Thyroid gland (tissue), 4 donors: ENCODE results near the gene KCNG2. TPM values are rescaled to one million over a fixed set of nuclear protein-coding genes. Genes with fewer than 3 reads are reported as not detected.

Source experiments
- DNase-seq, 2 donors: peaks; one replicate each; pipeline ENCODE4 v3.0.0-alpha.2; 2019
- H3K27ac ChIP-seq, 3 donors: fragments of 200-600 bp; sonication (generic); 1 replicate in 2 of 3; 2 replicates in 1 of 3; pipeline ENCODE4 v1.5.1; 2016 to 2019; ENCODE audit warnings: mild to moderate bottlenecking in 1 of 3, moderate library complexity in 1 of 3
- H3K27me3 ChIP-seq: fragments of 200-600 bp; sonication (generic); one replicate; pipeline ENCODE4 v1.5.1; 2019
- H3K36me3 ChIP-seq, 2 donors: fragments of 200-600 bp; sonication (generic); one replicate each; pipeline ENCODE4 v1.5.1; 2016 to 2019
- H3K4me1 ChIP-seq, 2 donors: fragments of 200-600 bp; sonication (generic); one replicate each; pipeline ENCODE4 v1.5.1; 2017 to 2019
- H3K4me3 ChIP-seq, 3 donors: fragments of 200-600 bp; sonication (generic); replicated peaks in 1 of 3; 1 replicate in 2 of 3; 2 replicates in 1 of 3; pipeline ENCODE4 v1.5.1; 2016; ENCODE audit warnings: mild to moderate bottlenecking in 1 of 3
- H3K9me3 ChIP-seq: fragments of 200-600 bp; sonication (generic); one replicate; pipeline ENCODE4 v1.5.1; 2017
- CTCF ChIP-seq, 6 experiments: fragments of 200-600 bp in 3 of 6; fragments of 450-650 bp in 3 of 6; sonication (generic) in 3 of 6; IDR thresholded peaks; one replicate each; pipeline ENCODE4 v1.5.1; 2016 to 2019; ENCODE audit warnings: antibody characterized with exemption in 6 of 6, mild to moderate bottlenecking in 2 of 6, inconsistent platforms in 1 of 6, moderate library complexity in 1 of 6
- POLR2A ChIP-seq, 2 donors: fragments of 450-650 bp; IDR thresholded peaks; one replicate each; pipeline ENCODE4 v1.6.1; 2017; ENCODE audit warnings: antibody characterized with exemption in 2 of 2, mild to moderate bottlenecking in 2 of 2, moderate library complexity in 1 of 2
- WGBS, 2 donors: methylation state at CpG; one replicate each; pipeline ENCODE4 v1.1.5; 2017; 5-methylcytosine and 5-hydroxymethylcytosine counted together
- intact Hi-C: fragments of 100-400 bp; cut with DNase I; formaldehyde crosslinking; loops from one replicate; pipeline ENCODE4 v1.15.1; 2023
- total RNA-seq, 4 donors: library from RNA; depleted of rRNA; stranded (reverse); fragments of >200 nt; gene quantifications; one replicate each; pipeline ENCODE4 v1.2.3, GENCODE V29; 2016

The KCNG2 gene
- total RNA-seq, 4 donors from 2014 or later = 0.22 TPM; not detected in 3

- no peaks in the 10 kb centered on the region for H3K9me3 ChIP-seq
- WGBS, 2 donors = 88 to 93% methylated on average over 26 to 31 of the region's 32 CpGs
- intact Hi-C loops = no loop called here
- no peaks in the 10 kb centered on the region for H3K27me3 ChIP-seq
- H3K4me1 ChIP-seq = no peaks in the 10 kb centered on the region
- DNase-seq = no peak
- TF ChIP-seq CTCF (IDR thresholded peaks at IDR 0.05) = no peak
- no peak for TF ChIP-seq POLR2A (IDR thresholded peaks at IDR 0.05)
- H3K27ac ChIP-seq = no peak overlapping the region
- H3K36me3 ChIP-seq = no peaks in the 10 kb centered on the region
- no peak overlapping the region for H3K4me3 ChIP-seq
Measured at GRCh38 chr18:79869591-79870300, 72.0 kb downstream of the KCNG2 start.

- Histone ChIP-seq H3K4me1 (no peaks in the 10 kb centered on the region), H3K4me3 (no peak overlapping the region), H3K27me3 (no peaks in the 10 kb centered on the region), H3K27ac (no peak overlapping the region), H3K36me3 (no peaks in the 10 kb centered on the region), H3K9me3 (no peaks in the 10 kb centered on the region)
- no peak for DNase-seq
- intact Hi-C loops = no loop called here
- TF ChIP-seq POLR2A (IDR thresholded peaks at IDR 0.05) (no peak), CTCF (IDR thresholded peaks at IDR 0.05) (no peak)
- 52 to 85% methylated on average over 10 to 16 of the region's 19 CpGs for WGBS, 2 donors
Measured at GRCh38 chr18:79870301-79871025, 72.7 kb downstream of the KCNG2 start.

- Histone ChIP-seq H3K27me3 (no peaks in the 10 kb centered on the region), H3K27ac (no peak overlapping the region), H3K4me1 (no peaks in the 10 kb centered on the region), H3K4me3 (no peak overlapping the region), H3K36me3 (no peaks in the 10 kb centered on the region), H3K9me3 (no peaks in the 10 kb centered on the region)
- intact Hi-C loops = no loop called here
- 78 to 85% methylated on average over 8 to 11 of the region's 17 CpGs for WGBS, 2 donors
- TF ChIP-seq CTCF (IDR thresholded peaks at IDR 0.05) = no peak
- TF ChIP-seq POLR2A (IDR thresholded peaks at IDR 0.05) = no peak
- no peak for DNase-seq
Measured at GRCh38 chr18:79871026-79871390, 73.3 kb downstream of the KCNG2 start.

- Histone ChIP-seq H3K9me3 (no peaks in the 10 kb centered on the region), H3K36me3 (no peaks in the 10 kb centered on the region), H3K4me1 (no peaks in the 10 kb centered on the region), H3K4me3 (no peak overlapping the region), H3K27me3 (no peaks in the 10 kb centered on the region), H3K27ac (no peak overlapping the region)
- intact Hi-C loops = no loop called here
- TF ChIP-seq POLR2A (IDR thresholded peaks at IDR 0.05) (no peak), CTCF (IDR thresholded peaks at IDR 0.05) (no peak)
- 78 to 86% methylated on average over 11 to 24 of the region's 33 CpGs for WGBS, 2 donors
- no peak for DNase-seq
Measured at GRCh38 chr18:79871481-79872091, 73.8 kb downstream of the KCNG2 start.
